GM12874 (cell line): Measurements from ENCODE around the gene ARMH4.

ENCODE experiments used
- CTCF ChIP-seq: IDR thresholded peaks from 2 replicates; pipeline ENCODE4 v1.5.1; 2011; ENCODE audit warnings: low read depth, mild to moderate bottlenecking, control low read depth, low read length, moderate library complexity; ENCODE audit not compliant: insufficient read depth

ARMH4 gene

GRCh38 chr14:58141893-58142292, 10.1 kb downstream of the ARMH4 start:
- TF ChIP-seq CTCF = no peak

- TF ChIP-seq CTCF = no peak
Measured at GRCh38 chr14:58138714-58139482, 13.1 kb downstream of the ARMH4 start.

DNA sequence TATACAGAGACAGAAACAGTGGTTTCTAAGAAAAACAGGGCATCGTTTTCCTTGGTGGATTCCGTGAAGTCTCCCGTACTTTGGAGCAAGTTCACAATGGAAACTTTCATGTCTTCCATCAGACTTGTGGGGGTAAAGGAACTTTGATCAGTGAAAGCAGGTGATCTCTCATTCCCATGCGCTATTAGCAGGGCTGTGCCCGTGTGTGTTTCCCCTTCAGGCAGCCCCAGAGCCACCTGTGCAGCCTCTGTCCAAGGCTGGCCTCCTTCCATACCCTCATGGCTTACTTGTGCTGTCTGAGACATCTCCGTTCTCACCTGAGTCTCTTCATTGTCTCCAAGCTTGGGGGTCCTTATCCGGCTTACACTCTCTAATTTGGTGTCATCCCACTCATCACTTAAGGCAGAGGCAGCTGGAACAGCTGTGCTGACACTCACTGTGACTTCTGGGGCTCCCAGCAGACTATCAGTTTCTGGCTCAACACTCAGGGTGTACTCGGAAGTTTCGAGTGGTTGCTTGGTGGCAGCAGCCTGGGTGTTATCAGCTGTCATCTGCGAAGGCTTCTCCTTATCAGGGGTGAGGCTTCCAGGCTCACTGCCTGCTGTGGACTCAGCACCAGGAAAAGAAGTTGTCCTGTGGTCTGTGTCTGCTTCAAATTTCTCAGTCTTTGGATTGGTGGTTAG, 13.8 kb downstream of the ARMH4 start:
- no peak for TF ChIP-seq CTCF

DNA sequence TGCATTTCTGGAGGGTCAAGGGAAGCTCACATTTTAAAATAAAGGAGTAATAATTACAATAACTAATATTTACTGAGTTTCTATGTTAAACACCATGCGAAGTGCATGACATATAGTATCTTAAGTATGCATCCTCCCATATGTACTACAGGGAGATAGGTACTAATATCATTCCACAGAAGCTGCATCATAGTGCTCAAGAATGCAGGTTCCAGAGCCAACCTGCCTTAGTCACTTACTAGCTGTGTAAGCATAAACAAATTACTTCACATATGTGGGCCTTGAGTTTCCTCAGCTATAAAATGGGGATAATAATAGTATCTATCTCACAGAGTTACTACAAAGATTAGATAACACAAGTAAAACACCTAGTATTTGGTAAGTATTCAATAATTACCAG, 18.3 kb downstream of the ARMH4 start:
- TF ChIP-seq CTCF = no peak

GRCh38 chr14:58131386-58131785, 20.6 kb downstream of the ARMH4 start:
- TF ChIP-seq CTCF = no peak

DNA sequence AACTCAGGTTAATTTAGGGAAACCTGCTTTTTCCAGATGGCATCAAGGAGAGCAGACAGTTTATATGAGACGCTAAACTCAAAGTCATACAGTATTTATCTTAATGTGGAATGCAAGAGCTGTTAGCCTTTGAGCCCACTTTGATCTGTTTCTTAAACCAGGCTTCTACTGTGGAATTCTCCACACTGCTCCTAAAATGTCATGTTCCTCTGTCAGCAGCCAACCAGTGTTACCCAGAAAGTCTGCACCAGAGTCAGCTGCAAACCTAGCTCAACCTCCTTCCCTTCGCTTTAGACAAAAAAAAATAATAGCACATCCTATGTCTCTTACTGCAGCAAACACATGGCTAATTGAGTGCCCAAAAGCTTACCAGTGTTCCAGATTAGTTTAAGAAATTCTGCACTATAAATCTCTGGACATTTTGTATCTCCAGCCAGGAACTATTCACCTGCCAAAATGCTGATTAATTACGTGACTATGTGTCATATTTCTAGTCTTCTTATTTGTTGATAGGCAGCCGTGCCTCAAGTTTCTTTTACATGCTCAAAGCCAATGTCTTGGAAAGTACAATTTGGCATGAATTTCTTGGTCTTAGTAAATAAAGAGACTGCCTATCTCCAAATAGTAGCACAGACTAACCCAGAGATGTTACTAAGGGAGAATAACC, 21.8 kb downstream of the ARMH4 start:
- no peak for TF ChIP-seq CTCF

- no peak for TF ChIP-seq CTCF
Measured at GRCh38 chr14:58129208-58129607, 22.8 kb downstream of the ARMH4 start.
